Osteocyte (in vitro differentiated cells): ENCODE measurements around the gene SLC2A14. TPM values are rescaled to one million over a fixed set of nuclear protein-coding genes. Genes with fewer than 3 reads are reported as not detected.

Source experiments
- DNase-seq: peaks from one replicate; pipeline ENCODE4 v3.0.0; 2021; ENCODE audit warnings: mixed read lengths; ENCODE audit not compliant: unreplicated experiment; ENCODE audit errors: extremely low spot score
- H3K27ac Mint-ChIP-seq: one replicate; pipeline ENCODE4 v1.8.0; 2021; ENCODE audit warnings: mild to moderate bottlenecking, mixed read lengths; ENCODE audit not compliant: unreplicated experiment
- H3K27me3 Mint-ChIP-seq: one replicate; pipeline ENCODE4 v1.8.0; 2021; ENCODE audit warnings: mixed read lengths; ENCODE audit not compliant: unreplicated experiment
- H3K36me3 Mint-ChIP-seq: one replicate; pipeline ENCODE4 v1.8.0; 2021; ENCODE audit warnings: mixed read lengths; ENCODE audit not compliant: unreplicated experiment
- H3K4me1 Mint-ChIP-seq: one replicate; pipeline ENCODE4 v1.8.0; 2021; ENCODE audit warnings: mixed read lengths; ENCODE audit not compliant: unreplicated experiment
- H3K4me3 Mint-ChIP-seq: one replicate; pipeline ENCODE4 v1.8.0; 2021; ENCODE audit warnings: mild to moderate bottlenecking, moderate library complexity, mixed read lengths; ENCODE audit not compliant: unreplicated experiment
- H3K9me3 Mint-ChIP-seq: one replicate; pipeline ENCODE4 v1.8.0; 2021; ENCODE audit warnings: mixed read lengths; ENCODE audit not compliant: unreplicated experiment
- total RNA-seq: library from RNA; stranded (reverse); gene quantifications from 2 replicates; pipeline ENCODE4 v1.2.1, GENCODE V29; 2021
- TF ChIP-seq, protein P1 (sequence below): fragments of 200-600 bp; sonication (generic); IDR thresholded peaks from 2 replicates; pipeline ENCODE4 v1.5.0; 2021; ENCODE audit warnings: antibody characterized with exemption, mild to moderate bottlenecking, moderate library complexity

SLC2A14 gene
- total RNA-seq, 1 donor from 2014 or later = 1.9 TPM

DNA sequence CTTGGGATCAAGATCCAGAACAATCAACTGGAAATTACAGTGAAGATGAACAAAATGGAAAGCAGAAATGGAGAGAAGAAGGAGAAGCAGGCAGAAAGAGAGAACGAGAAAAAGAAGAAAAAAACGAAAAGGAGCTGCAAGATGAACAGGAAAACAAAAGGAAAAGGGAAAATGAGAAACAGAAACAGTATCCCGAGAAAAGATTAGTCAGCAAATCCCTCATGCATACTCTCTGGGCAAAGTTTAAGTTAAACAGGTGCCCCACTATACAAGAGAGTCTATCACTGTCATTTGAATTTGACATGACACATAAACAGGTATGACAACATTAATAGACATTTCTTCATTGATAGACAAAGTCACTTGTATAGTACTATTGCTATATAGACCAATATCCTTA is 102.7 kb downstream of the SLC2A14 start:
- Mint-ChIP-seq H3K4me1 (no peaks in the 10 kb centered on the region), H3K36me3 (no peaks in the 10 kb centered on the region), H3K27ac (no peak overlapping the region), H3K27me3 (no peaks in the 10 kb centered on the region), H3K9me3 (no peaks in the 10 kb centered on the region), H3K4me3 (no peak overlapping the region)
- DNase-seq = no peak
- TF ChIP-seq, protein P1, sequence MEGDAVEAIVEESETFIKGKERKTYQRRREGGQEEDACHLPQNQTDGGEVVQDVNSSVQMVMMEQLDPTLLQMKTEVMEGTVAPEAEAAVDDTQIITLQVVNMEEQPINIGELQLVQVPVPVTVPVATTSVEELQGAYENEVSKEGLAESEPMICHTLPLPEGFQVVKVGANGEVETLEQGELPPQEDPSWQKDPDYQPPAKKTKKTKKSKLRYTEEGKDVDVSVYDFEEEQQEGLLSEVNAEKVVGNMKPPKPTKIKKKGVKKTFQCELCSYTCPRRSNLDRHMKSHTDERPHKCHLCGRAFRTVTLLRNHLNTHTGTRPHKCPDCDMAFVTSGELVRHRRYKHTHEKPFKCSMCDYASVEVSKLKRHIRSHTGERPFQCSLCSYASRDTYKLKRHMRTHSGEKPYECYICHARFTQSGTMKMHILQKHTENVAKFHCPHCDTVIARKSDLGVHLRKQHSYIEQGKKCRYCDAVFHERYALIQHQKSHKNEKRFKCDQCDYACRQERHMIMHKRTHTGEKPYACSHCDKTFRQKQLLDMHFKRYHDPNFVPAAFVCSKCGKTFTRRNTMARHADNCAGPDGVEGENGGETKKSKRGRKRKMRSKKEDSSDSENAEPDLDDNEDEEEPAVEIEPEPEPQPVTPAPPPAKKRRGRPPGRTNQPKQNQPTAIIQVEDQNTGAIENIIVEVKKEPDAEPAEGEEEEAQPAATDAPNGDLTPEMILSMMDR = no peak

Other genes with a start within 250 kb of the SLC2A14 start
- gene APOBEC1, start 207.0 kb downstream of the SLC2A14 start, total RNA-seq = not detected in 2 replicates
- gene GDF3, start 177.1 kb downstream of the SLC2A14 start, total RNA-seq = not detected in 2 replicates
- not detected in 2 replicates for gene DPPA3, start 161.5 kb downstream of the SLC2A14 start, total RNA-seq
- not detected in 2 replicates for gene CLEC4C, start 125.5 kb downstream of the SLC2A14 start, total RNA-seq
- gene NANOGNB, start 107.7 kb downstream of the SLC2A14 start, total RNA-seq = not detected in 2 replicates
- gene NANOG, start 83.5 kb downstream of the SLC2A14 start, total RNA-seq = 0.08 and 0.50 TPM in 2 replicates
- 73.5 and 80.3 TPM in 2 replicates for gene SLC2A3, start 63.3 kb upstream of the SLC2A14 start, total RNA-seq
- 20.3 and 21.4 TPM in 2 replicates for gene FOXJ2, start 159.8 kb upstream of the SLC2A14 start, total RNA-seq
- gene C3AR1, start 193.4 kb upstream of the SLC2A14 start, total RNA-seq = not detected in 2 replicates
- gene NECAP1, start 209.4 kb upstream of the SLC2A14 start, total RNA-seq = 28.0 and 29.3 TPM in 2 replicates